Heart right ventricle (tissue), 16 donors: Measurements from ENCODE around the gene PRKAA2. TPM values are rescaled to one million over a fixed set of nuclear protein-coding genes. Genes with fewer than 3 reads are reported as not detected.

Experiments
- ATAC-seq, 8 donors: fragments of 200-7000 bp; cut with Tn5 transposase; one replicate each; pipeline ENCODE4 v1.9.1; 2020; ENCODE audit warnings: mild to moderate bottlenecking in 8 of 8, moderate library complexity in 8 of 8, moderate number of reproducible peaks in 1 of 8
- DNase-seq, 2 donors: peaks; one replicate each; pipeline ENCODE4 v3.0.0-alpha.2; 2020
- H3K27ac ChIP-seq, 10 donors: fragments of 200-600 bp; sonication (generic) in 2 of 10; one replicate each; pipeline versions ENCODE4 v1.5.0 to v1.8.0; 2020 to 2022; ENCODE audit warnings: mild to moderate bottlenecking in 3 of 10
- H3K27me3 ChIP-seq, 7 donors: fragments of 200-600 bp; one replicate each; pipeline ENCODE4 v1.8.0; 2021 to 2022; ENCODE audit warnings: mild to moderate bottlenecking in 2 of 7
- H3K36me3 ChIP-seq, 9 donors: fragments of 200-600 bp; sonication (generic) in 1 of 9; one replicate each; pipeline versions ENCODE4 v1.5.0 to v1.8.0; 2020 to 2022; ENCODE audit warnings: mild to moderate bottlenecking in 2 of 9
- H3K4me1 ChIP-seq, 9 donors: fragments of 200-600 bp; sonication (generic) in 1 of 9; one replicate each; pipeline versions ENCODE4 v1.5.0 to v1.8.0; 2020 to 2022; ENCODE audit warnings: mild to moderate bottlenecking in 4 of 9
- H3K4me3 ChIP-seq, 10 donors: fragments of 200-600 bp; sonication (generic) in 2 of 10; one replicate each; pipeline versions ENCODE4 v1.5.0 to v1.8.0; 2020 to 2022; ENCODE audit warnings: mild to moderate bottlenecking in 7 of 10, moderate library complexity in 2 of 10
- H3K9me3 ChIP-seq, 11 donors: fragments of 200-600 bp in 10 of 11; sonication (generic) in 2 of 11; one replicate each; pipeline versions ENCODE4 v1.5.0 to v1.8.0; 2013 to 2022; ENCODE audit warnings: mild to moderate bottlenecking in 2 of 11, control low read depth in 1 of 11, moderate library complexity in 1 of 11
- CTCF ChIP-seq, 9 donors: fragments of 200-600 bp; sonication (generic) in 2 of 9; IDR thresholded peaks; one replicate each; pipeline versions ENCODE4 v1.5.0 to v1.8.0; 2021 to 2022; ENCODE audit warnings: antibody characterized with exemption in 9 of 9, mild to moderate bottlenecking in 5 of 9, moderate library complexity in 1 of 9
- WGBS, 2 donors: extraction: QIAGEN DNeasy Blood & Tissue Kit; methylation state at CpG; one replicate each; pipeline ENCODE4 v1.1.7; 2013; ENCODE audit warnings: inconsistent platforms in 1 of 2; 5-methylcytosine and 5-hydroxymethylcytosine counted together
- intact Hi-C, 10 donors: fragments of 100-400 bp; cut with DNase I; formaldehyde crosslinking; loops; one replicate each; pipeline versions ENCODE4 v1.11.1 to v1.14.2; 2022
- polyA plus RNA-seq, 2 donors: library from polyadenylated mRNA; stranded (reverse); fragments of 200-250 nt; gene quantifications; one replicate each; pipeline ENCODE4 v1.2.3, GENCODE V29; 2013
- total RNA-seq, 10 donors: library from RNA; stranded (reverse); fragmentation: NEBNext Ultra II Directional in 3 of 10; extraction: Animal tissue kit (Norgen Biotek cat#: 25700) in 3 of 10; gene quantifications; one replicate each; pipeline versions ENCODE4 v1.2.1 to v1.2.4, GENCODE V29; 2021 to 2023
- donor health status: Arrhythmogenic right ventricular cardiomyopathy.
- donor health status: ischemic (EF 13 %, LVEDD 7.1; RV severe dilation, severe dysfunction).
- donor health status: healthy with polysubstance abuse.
- donor health status: DM: no; HTN: yes; CAD: no.
- donor health status: DM: no; HTN: no; CAD: no.
- donor health status: ischemic (EF 25% LVEDD 6.9; RV normal size, moderate dysfunction).
- donor health status: ischemic (EF 25% LVEDD 5.7; RV mildly dilated, moderate dysfunction).
- donor health status: healthy.
- donor health status: DM: yes; HTN: yes; CAD: no.
- donor health status: Ischemic cardiomyopathy.
- donor health status: ischemic (EF 35%, LVEDD 5.7; RV mildly dilated, moderate dysfunction).
- donor health status: nonischemic (EF 11% LVEDD 7.7; RV severe dilation, severe dysfunction).
- donor health status: DM: yes; HTN: yes; CAD: no.
- donor health status: PGD.
- donor health status: ischemic (EF 29% LVEDD 5.4; RV normal size, mild dysfunction).
- donor health status: nonischemic (EF 23%, LVEDD 6.1; RV moderate dilation, normal function).

Gene PRKAA2
- total and polyA plus RNA-seq, 12 donors, result 8.0 to 166 (median 124) TPM

- intact Hi-C loops, result no loop called here
- H3K36me3 ChIP-seq, result no peaks in the 10 kb centered on the region
- H3K4me1 ChIP-seq, result no peaks in the 10 kb centered on the region
- H3K27ac ChIP-seq, result no peak overlapping the region
- DNase-seq (no peak), ATAC-seq (no peak)
- H3K27me3 ChIP-seq, result peaks cover 0 to 9% (median 0%) of the 10 kb centered on the region in 7 donors
- no peak for TF ChIP-seq CTCF (IDR thresholded peaks at IDR 0.05)
- H3K4me3 ChIP-seq, result no peak overlapping the region
- H3K9me3 ChIP-seq, result no peaks in the 10 kb centered on the region
These were observed 14.3 kb upstream of the PRKAA2 start for GRCh38 chr1:56630786-56631185.

- Histone ChIP-seq H3K4me3 (no peak overlapping the region), H3K27me3 (peaks cover 0 to 9% (median 0%) of the 10 kb centered on the region in 7 donors), H3K27ac (no peak overlapping the region), H3K36me3 (no peaks in the 10 kb centered on the region), H3K9me3 (no peaks in the 10 kb centered on the region), H3K4me1 (no peaks in the 10 kb centered on the region)
- intact Hi-C loops, result no loop called here
- no peak for TF ChIP-seq CTCF (IDR thresholded peaks at IDR 0.05)
- ATAC-seq (no peak), DNase-seq (no peak)
- 75 to 92% methylated on average over 2 of the region's 2 CpGs for WGBS, 2 donors
These were observed 13.2 kb upstream of the PRKAA2 start for GRCh38 chr1:56631901-56632300.

- 95 to 100% methylated on average over 3 of the region's 3 CpGs for WGBS, 2 donors
- Histone ChIP-seq H3K36me3 (no peaks in the 10 kb centered on the region), H3K27me3 (peaks cover 0 to 4% (median 0%) of the 10 kb centered on the region in 7 donors), H3K9me3 (no peaks in the 10 kb centered on the region), H3K4me1 (no peaks in the 10 kb centered on the region), H3K4me3 (no peak overlapping the region), H3K27ac (no peak overlapping the region)
- TF ChIP-seq CTCF (IDR thresholded peaks at IDR 0.05), result no peak
- ATAC-seq (no peak), DNase-seq (no peak)
- intact Hi-C loops, result no loop called here
These were observed 10.1 kb upstream of the PRKAA2 start for GRCh38 chr1:56634981-56635380.

GRCh38 chr1:56638248-56638647 is 6.9 kb upstream of the PRKAA2 start:
- no peaks in the 10 kb centered on the region for H3K9me3 ChIP-seq
- no peak overlapping the region for H3K4me3 ChIP-seq
- no peak for TF ChIP-seq CTCF (IDR thresholded peaks at IDR 0.05)
- WGBS, 2 donors, result 47 to 66% methylated on average over 1 of the region's 1 CpG
- no peaks in the 10 kb centered on the region for H3K4me1 ChIP-seq
- no peak overlapping the region for H3K27ac ChIP-seq
- peaks cover 0 to 14% (median 0%) of the 10 kb centered on the region in 7 donors for H3K27me3 ChIP-seq
- H3K36me3 ChIP-seq, result no peaks in the 10 kb centered on the region
- DNase-seq (no peak), ATAC-seq (no peak)
- intact Hi-C loops, result no loop called here
